GM15510 (cell line): ENCODE results near the gene PIGR.

Experiments used
- POLR2A ChIP-seq: IDR thresholded peaks from 3 replicates; pipeline ENCODE4 v1.6.1; 2011; ENCODE audit warnings: borderline replicate concordance; ENCODE audit not compliant: insufficient read length; ENCODE audit errors: extremely low read depth

Gene PIGR

GRCh38 chr1:206898089-206898914 lies 48.0 kb downstream of the PIGR start:
- no peak for TF ChIP-seq POLR2A

- no peak for TF ChIP-seq POLR2A
Measured at GRCh38 chr1:206897175-206897574, 49.1 kb downstream of the PIGR start, which contains the start of gene IL24. TSS of gene IL24 (plus strand) at chr1:206897443. CDS start at chr1:206897833, 390 bp downstream.

GRCh38 chr1:206896261-206896660 lies 50.0 kb downstream of the PIGR start:
- TF ChIP-seq POLR2A = no peak

GRCh38 chr1:206895837-206896242 lies 50.4 kb downstream of the PIGR start:
- TF ChIP-seq POLR2A = no peak

- TF ChIP-seq POLR2A = no peak
Measured at GRCh38 chr1:206895325-206895724, 50.9 kb downstream of the PIGR start.

GRCh38 chr1:206893380-206893779 lies 52.9 kb downstream of the PIGR start:
- TF ChIP-seq POLR2A = no peak

GRCh38 chr1:206892351-206892984 lies 53.8 kb downstream of the PIGR start:
- TF ChIP-seq POLR2A = no peak

GRCh38 chr1:206891412-206891811 lies 54.9 kb downstream of the PIGR start:
- no peak for TF ChIP-seq POLR2A

GRCh38 chr1:206890125-206891060 lies 55.9 kb downstream of the PIGR start:
- TF ChIP-seq POLR2A = no peak

- TF ChIP-seq POLR2A = no peak
Measured at GRCh38 chr1:206887701-206888100, 58.6 kb downstream of the PIGR start.

- no peak for TF ChIP-seq POLR2A
Measured at GRCh38 chr1:206886831-206887230, 59.4 kb downstream of the PIGR start.

GRCh38 chr1:206885341-206886060 lies 60.8 kb downstream of the PIGR start:
- TF ChIP-seq POLR2A = no peak

GRCh38 chr1:206883876-206884275 lies 62.4 kb downstream of the PIGR start:
- no peak for TF ChIP-seq POLR2A

- no peak for TF ChIP-seq POLR2A
Measured at GRCh38 chr1:206883160-206883559, 63.1 kb downstream of the PIGR start.
